HG03060 (cell line): Measurements from ENCODE around the gene RPS25.
"Not testable (repeated sequence)": the region's sequence is repeated elsewhere in the genome, so short reads cannot be mapped to it uniquely, and the experiment has no call there.

ENCODE experiments used
- ATAC-seq: cut with Tn5 transposase; IDR thresholded peaks from one replicate; pipeline ENCODE4 v1.9.1; 2021; ENCODE audit warnings: low read depth, moderate number of reproducible peaks; ENCODE audit not compliant: unreplicated experiment

Gene RPS25

DNA sequence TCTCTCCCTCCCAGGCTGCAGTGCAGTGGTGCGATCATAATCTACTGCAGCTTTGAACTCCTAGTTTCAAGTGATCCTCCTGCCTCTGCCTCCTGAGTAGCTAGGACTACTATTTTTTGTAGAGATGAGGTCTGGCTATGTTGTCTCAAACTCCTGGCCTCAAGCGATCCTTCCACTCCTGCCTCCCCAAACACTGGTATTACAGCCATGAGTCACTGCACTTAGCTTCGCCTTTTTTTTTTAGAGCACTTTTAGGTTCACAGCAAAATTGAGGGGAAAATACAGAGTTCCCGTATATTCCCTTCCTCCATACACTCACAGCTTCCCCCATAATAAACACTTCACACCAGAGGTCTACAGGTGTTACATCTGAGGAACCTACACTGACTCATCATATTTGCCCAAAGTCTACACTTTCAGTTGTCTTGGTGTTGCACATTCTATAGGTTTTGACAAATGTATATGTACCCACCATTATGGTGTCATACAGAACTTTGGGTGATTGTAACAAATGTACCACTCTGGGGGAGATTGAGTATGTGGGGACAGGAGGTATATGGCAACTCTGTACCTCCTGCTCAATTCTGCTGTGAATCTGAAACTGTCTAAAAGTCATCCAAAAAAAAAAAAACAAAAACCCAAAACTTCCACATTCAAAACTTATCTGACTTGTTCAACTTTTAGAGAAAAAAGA is 23.8 kb upstream of the RPS25 start:
- no peak for ATAC-seq

DNA sequence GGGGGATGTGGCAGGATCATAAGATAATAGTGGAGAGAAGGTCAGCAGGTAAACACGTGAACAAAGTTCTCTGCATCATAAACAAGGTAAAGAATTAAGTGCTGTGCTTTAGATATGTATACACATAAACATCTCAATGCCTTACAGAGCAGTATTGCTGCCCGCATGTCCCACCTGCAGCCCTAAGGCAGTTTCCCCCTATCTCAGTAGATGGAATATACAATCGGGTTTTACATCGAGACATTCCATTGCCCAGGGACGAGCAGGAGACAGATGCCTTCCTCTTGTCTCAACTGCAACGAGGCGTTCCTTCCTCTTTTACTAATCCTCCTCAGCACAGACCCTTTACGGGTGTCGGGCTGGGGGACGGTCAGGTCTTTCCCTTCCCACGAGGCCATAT is 21.3 kb upstream of the RPS25 start:
- ATAC-seq = not testable (repeated sequence)

DNA sequence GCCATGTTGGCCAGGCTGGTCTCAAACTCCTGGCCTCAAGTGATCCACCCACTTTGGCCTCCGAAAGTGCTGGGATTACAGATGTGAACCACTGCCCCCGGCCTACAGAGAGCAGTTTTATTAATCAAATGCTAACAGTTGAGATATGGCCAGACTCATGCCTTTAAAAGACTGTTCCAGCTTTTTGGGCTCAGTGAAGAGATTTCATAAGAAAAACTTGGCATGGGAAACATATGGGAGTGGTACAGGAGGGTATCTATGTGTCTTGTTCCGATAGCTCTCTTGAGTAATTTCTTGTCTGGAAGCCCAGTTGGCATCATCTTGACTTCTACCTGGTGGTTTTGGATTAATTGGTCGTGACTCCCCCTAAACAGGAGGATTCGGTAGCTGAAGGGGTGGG is 20.7 kb upstream of the RPS25 start:
- ATAC-seq = no peak

DNA sequence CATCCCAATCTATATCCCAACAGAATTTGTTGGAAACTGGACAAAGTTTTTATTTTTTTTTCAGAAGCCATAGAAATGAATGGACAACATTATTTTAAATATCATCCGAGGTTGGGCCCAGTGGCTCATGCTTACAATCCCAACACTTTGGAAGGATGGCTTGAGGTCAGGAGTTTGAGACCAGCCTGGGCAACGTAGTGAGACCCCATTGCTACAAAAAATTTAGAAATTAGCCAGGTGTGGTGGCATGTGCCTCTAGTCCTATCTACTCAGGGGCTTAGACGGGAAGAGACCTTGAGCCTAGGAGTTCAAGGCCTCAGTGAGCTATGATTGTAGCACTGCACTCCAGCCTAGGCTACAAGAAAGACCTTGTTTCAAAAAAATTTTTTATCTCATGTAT is 16.7 kb upstream of the RPS25 start:
- no peak for ATAC-seq

DNA sequence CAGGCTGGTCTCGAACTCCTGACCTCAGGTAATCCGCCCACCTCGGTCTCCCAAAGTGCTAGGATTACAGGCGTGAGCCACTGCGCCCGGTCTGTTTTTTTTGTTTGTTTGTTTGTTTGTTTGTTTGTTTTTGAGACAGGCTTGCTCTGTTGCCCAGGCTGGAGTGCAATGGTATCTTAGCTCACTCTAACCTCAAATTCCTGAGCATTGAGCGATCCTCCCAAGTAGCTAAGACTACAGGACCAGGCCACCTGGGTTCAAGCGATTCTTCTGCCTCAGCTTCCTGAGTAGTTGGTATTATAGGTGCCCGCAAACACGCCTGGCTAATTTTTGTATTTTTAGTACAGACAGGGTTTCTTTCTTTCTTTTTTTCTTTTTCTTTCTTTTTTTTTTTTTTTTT is 15.3 kb upstream of the RPS25 start:
- ATAC-seq = not testable (repeated sequence)

DNA sequence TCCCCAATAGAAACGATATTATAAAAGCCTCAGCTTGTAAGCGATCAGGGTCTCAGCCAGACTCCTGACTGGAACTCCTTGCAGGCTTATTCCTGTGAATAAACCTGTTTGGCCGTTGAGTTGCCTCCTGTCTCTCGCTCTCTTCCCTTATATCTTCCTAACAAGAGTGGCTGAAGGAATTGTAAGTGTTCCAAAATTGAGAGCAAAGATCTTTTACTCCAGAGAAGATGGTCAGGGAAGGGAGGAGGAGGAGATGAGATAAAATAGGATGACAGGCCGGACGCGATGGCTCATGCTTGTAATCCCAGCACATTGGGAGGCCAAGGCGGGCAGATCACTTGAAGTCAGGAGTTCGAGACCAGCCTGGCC is 13.8 kb upstream of the RPS25 start:
- no peak for ATAC-seq

DNA sequence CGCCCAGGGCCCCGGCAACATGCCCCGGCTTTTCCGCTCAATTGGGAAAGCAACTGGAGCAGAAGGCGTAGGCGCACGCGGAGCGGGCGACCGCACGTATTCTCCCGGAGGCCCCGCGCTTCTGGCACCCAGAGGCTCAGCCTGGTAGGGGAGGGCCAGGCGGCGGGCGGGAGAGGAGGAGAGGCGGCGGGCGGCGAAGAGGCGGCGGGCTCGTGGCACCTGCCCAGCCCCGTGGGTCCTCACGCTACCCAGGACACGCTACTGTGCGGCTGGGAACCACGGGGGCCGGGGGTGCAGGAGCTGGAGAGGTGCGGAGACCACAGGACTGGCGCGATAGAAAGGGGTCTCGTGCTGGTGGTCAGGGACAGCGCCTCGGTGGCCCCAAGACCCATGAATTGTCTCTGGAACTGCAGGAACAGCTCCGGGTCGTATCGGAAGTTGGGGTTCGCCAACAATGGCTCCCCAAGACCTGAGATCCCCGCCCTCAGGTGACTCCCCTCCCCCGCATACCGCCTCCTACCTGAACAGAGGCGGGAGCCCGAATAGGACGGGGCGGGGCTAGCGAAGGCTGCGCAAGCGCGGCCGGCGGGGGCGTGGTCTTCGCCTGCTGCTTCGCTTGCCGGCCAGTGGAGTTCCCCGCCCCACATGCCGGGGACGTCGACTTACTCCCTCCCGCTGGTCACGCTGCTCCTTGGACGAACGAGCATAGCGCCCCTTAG is 12.3 kb upstream of the RPS25 start, which contains the start of gene SLC37A4:
Gene SLC37A4 (minus strand): TSS at position 549 of the 719 bp plus-strand sequence.
- peak; percentile 80 for ATAC-seq

DNA sequence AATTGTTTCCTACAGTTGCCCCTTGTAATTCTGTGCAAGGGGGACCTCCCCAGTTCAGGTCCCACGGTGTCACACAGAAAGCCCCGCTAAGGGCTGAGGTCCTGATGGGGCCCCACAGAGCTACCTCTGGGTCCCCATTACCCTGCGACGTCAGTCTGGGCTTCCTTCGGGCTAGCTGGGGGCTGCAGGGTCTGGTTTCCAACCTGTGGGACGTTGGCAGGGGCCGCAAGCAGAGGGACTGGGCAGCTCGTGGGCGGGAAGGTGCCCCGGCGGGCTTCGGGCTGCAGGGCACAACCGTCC is 11.8 kb upstream of the RPS25 start:
- no peak for ATAC-seq

DNA sequence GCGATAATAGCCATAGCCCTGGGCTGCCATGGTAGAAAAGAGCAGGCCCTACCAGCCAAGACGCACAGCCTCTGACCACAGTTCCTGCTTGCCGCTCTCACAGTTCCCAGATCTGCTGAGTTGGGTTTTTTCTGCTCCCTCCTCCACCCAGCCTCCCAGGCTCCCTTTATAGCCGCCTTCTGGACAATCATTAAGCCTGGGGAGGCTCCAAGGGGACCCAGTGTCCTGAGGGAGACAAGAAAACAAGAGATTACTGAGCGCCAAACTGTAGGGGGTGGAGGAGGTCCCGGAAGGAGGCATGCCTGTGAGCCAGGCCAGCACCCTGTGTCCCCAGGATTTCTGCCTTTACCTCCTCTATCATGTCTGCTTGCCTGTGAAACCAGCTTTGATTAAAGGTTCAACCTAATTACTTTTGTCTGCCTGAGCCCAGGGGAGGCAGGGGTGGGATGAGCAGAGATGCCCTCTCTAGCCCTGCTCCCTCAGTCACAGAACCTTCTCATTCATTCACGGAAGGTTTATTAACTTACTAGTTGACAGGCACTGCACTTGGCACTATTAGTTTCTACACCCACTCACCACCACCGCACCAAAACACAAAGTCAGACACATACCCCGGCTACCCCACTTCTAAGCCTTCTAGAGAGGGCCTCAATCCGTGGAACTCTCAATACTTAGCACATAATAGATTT is 11.3 kb upstream of the RPS25 start:
- ATAC-seq = no peak

DNA sequence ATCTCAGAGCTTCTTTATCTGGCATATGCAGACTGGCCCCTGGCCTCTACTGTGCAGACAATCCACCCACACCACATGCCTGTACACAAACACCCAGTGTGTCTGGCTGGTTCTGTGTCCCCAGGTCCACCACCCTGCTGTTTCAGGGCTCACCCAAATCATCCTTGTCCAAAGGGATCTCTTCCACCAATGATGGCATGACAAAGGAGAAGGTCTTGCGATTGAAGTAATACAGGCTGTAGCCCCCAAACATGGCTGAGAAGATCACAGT is 10.9 kb upstream of the RPS25 start:
- ATAC-seq = no peak

DNA sequence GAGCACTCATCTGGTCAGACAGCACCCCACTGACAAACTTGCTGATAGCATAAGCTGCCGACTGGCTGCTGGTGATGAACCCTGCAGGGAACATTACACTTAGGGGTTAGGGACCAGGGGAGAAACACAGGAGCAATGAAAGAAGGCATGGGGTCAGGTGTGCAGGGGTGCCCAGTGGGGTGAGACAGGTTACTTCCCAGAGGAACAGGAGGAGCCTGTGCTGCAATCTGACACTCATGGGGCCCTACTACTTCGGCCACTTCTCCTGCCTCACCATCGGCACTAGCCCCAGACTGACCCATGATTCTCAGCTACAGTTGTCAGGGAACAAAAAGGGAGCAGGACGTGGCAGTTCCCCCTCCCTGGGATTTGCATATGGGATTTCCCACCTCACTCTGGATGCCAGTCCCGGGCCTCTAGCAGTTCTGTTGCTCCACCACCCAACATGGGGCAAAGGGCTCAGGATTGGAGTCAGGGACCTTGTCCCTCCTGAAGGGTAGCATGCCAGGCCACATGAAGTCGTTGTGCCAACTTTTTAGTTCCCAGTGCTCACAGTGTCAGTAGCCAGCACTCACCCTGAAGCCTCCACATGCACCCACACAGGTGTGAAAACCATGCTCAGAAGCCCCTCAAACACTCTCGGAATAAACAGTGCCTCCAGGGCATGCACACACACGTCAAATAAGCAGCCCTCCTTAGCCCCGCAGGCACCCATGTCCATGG is 10.4 kb upstream of the RPS25 start:
- ATAC-seq = no peak

DNA sequence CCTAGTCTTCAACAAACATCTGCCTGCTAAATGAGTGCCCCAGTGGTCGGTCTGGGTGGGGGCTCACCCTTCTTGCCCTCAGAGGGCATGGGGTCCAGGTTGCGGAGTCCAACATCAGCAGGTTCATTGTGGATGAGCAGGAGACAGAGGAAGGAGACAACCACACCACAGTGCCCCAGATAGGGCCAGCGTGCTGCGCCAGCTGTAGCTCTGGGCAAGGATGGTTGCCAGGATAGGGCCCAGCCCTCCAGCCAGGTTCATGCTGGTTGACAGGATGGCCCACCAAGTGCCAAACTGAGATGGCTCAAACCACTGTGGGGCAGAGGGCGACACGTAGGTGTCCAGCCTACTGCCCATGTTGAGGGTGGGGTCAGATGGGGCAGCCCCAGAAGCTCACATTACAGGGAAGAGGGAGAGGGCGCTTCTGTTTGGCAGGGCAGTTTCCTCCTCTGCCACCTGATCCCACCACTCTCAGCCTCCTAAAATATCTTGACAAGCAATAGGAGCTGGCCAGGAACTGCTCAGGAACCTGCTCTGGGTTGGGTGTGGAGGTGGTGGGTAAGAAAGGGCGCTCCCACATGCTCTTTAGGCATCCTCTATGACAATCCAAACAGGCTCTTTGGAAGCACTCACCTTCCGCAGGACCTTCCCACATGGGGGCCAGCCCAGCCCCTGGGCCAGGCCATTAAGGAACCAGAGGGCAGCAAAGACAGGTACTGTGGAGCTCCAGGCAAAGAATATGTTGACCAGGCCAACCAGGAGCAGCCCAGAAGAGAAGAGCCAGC is 9.6 kb upstream of the RPS25 start:
- ATAC-seq = no peak

DNA sequence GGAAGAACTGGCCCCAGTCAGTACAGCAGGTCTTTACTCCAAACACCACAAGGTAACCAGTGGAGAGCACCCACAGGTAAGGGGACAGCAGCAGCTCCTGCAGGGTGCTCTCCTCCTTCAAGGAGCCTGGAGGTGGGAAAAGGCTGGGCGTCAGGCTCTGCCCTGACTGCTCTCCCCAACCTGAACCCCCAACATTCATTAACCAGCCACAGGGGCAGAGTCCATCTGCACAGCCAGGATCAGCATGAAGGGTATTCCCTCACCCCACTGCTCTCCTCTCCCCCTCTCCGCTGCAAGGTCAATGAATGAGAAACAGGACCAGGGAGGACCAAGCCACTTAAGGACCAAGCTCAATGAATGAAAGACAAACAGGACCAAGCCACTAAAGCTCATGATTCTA is 8.8 kb upstream of the RPS25 start:
- ATAC-seq = no peak

DNA sequence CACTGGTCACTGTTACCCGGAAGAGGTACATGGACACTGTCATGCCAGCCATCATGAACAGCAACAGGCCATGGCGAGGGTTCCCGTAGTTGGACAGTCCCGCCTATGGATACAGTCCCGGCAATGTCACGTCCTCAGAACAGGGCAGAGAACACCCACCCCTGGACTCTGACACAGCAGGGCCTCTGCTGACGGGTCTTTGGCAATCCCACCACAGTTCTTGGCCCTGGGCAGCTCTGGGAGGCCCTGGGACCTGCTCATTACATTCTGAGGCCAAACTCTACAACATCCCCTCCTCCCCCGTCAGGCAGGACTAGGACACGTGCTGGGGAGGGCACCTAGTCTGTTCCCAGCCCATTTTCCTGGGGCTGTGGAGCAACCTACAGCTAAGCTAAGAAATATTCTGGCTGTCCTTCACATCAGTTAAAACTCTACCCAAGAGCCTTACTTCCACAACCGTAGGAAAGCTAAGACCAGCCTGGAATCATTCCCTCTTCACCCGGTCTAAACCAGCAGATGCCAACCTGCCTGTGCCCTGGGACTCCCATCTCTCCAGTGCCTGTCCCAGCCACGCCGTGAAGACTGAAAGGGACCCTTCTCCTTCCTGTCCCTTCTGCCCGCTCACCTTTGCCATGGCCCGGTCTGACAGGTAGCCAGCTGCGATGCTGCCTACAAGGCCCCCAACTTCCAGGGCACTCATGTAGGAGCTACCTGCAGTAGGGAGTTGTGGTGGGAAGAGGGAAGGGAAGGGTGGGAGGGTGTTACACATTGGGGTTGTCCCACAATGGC is 8.0 kb upstream of the RPS25 start:
- no peak for ATAC-seq

DNA sequence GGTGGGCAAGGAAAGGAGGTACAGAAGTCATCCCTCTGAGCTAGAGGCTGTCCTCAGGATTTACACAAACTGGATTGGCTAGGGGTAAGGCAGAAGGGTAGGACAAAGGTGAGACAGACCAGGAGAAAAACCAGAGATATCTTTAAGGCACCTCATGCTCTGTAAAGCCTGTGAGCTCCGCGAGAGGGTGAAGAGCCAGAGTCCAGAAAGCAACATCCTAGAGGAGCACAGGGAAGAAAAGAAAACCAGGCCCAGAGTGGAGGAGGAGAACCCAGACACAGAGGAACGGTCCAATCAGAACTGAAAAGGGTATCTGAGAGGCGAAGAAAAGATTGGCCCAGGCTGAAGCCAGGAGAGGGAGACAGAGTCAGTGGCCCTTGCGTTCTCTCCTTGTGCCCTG is 7.4 kb upstream of the RPS25 start:
- no peak for ATAC-seq

DNA sequence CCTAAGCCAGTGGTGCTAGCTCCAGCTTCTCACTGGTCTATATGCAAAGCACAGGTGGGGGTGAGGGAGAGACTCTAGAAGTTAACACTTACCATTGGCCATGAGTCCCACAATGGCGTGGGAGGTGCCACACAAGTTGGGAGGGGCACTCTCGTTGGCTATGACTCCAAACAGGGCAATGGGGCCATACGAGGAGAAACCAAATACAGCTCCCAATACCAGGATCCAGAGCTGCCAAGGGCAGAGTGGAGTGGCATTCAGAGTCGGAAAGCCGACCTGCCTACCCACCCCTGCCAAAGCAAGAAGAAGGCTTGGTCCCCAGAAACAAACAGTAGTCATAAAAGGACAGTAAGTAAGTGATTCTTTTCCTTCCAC is 6.9 kb upstream of the RPS25 start:
- ATAC-seq = no peak

DNA sequence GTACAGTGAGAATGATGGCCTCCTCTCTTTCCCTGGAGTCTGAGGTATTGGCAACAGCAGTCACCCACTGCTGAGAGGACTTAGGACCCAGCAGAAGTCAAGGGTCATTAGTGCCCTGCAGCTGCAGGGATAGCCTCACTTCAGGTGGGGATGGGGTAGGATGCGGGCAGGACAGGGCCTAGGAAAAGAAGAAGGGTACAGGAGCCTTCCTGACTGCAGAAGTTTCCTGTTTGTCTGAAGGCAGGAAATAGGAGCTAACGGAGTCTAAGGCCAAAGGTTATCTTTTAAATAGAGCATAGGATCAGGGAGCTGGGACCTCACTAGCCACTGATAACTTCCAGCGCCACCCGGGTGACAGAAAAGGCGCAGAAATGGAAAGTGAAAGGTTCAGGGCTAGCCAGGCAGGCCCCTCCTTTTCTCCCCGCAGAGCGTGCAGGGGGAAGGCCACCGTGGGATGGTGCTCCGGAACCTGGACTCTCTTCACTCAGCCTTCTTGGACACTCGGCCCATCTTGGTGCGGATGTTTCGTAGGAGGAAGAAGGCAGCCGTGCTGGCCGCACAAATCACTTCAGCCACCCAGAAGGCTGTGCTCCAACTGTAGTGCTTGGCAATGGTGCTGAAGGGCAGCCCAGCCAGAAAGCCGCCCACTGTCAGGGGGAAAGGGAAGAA is 6.4 kb upstream of the RPS25 start:
- no peak for ATAC-seq

DNA sequence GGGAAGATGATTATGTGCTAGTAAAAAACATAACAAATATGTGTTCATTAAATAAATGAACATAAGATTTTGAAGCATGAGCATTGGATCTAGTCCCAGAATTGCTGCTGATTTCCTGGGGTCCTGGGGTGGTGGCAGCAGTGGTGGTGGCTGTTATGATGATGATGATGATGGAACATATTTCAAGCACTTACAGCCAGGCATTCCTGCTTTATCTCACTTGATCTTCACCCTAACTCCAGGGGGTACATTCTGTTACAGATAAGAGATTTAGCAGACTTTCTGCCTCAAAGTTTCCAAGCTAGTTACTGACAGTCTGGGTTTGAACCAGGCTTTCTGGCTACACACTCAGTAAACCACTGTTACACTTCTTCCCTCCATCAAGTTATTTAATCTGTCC is 5.6 kb upstream of the RPS25 start:
- no peak for ATAC-seq

DNA sequence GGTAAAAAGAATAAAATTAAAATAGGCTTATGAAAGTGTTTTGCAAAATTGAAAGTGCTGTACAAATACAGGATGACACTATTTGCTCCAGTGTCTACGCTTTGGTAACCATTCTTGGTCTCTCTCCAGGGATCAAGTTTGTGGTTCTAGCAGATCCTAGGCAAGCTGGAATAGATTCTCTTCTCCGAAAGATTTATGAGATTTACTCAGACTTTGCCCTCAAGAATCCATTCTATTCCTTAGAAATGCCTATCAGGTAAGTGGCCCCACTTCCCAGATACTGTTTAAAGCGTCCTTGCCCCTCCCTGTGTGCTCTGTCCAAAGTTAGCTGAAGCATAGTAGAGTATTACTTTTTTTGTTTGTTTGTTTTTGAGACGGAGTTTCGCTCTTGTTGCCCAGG is 3.5 kb upstream of the RPS25 start:
- ATAC-seq = no peak

DNA sequence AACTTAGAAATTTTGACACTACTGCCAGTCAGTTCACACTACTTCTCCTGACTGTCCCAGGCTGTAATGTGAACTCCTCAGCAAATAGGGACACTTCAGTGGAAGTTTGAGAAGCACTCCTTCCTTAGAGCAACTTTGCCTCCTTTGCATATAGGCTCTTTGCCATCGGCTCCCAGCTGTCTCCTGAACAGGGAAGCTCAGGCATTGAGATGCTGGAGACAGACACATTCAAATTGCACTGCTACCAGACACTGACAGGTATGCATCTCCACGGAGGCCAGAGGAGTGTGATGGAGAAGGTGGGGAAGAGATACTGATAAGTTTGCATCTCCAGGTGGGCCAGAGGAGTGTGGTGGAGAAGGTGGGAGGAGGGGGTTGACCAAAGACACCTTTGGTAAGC is 1.9 kb upstream of the RPS25 start:
- no peak for ATAC-seq
